ENCODE data around the gene OR2V1. TPM values are rescaled to one million over a fixed set of nuclear protein-coding genes. Genes with fewer than 3 reads are reported as not detected.

The OR2V1 gene
- total and polyA plus RNA-seq, 10 donors, result not detected

DNA sequence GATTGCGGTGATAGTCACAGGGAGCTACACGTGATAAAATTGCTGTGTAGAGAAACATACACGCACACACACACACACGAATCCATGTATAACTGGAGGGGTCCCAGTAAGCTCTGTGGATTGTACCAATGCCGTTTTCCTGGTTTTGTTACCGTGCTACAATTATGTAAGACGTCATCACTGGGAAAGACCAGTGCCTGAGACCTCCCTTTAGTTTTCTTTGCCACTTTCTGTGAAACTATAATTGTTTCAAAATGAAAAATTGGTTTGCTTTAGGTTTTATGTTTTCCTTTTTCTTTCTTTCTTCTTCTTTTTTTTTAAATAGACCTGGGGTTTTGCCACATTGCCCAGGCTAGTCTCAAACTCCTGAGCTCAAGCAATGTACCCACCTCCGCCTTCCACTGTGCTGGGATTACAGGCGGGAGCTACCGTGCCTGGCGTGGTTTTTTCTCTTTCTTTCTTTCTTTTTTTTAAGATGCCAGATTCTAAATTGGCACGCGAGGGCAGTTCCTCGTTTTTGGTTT lies 37.7 kb upstream of the OR2V1 start:
- no peak for TF ChIP-seq POLR2AphosphoS5 (IDR thresholded peaks at IDR 0.05)
- no peak for TF ChIP-seq CTCF (IDR thresholded peaks at IDR 0.05 in 8 of 11, conservative IDR thresholded peaks at IDR 0.05 in 3 of 11)
- TF ChIP-seq POLR2A (IDR thresholded peaks at IDR 0.05), result no peak
- WGBS, 5 donors, result 35 to 41% (median 40%) methylated on average over 14 of the region's 14 CpGs
- H3K27me3 ChIP-seq (replicated peaks in 1 of 7), result peaks cover 0 to 100% (median 50%) of the 10 kb centered on the region in 7 donors

DNA sequence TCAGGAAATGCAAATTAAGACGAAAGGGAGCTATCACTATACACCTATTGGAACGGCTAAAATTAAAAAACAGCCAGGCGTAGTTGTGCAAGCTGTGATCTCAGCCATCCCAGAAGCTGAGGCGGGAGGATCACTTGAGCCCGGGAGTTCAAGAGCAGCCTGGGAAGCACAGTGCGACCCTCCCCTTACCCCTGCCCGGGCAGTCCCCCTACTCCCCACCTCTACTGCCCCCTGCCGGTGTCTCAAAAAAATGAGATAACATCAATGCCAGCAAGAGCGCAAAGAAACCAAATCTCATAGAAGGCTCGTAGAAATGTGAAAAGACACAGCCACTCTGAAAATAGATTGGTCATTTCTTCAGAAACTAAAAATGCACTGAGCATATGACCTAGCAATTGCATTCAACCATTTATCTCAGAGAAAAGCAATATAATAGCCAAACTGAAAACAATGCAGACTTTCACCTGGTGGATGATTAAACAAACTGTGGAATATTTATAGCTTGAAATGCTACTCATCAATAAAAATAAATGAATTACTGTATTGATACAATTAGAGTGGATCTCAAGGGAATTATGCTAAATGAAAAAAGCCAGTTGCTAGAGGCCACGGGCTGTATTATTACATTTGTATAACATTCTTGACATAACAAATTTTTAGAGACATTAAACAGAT lies 37.0 kb upstream of the OR2V1 start:
- H3K9me3 ChIP-seq, result peaks cover 0 to 5% (median 0%) of the 10 kb centered on the region in 8 donors
- DNase-seq, result no peak
- H3K36me3 ChIP-seq, result no peaks in the 10 kb centered on the region
- intact Hi-C loops (cut with DNase I; ENCODE audit: low total_unique reads), result loop anchor here (10.0 kb wide), 1 partner anchor 303 kb away; the partner anchor contains the start of gene ZFP62
- H3K27ac ChIP-seq, result no peak overlapping the region
- WGBS, 5 donors, result 15 to 17% (median 15%) methylated on average over 11 of the region's 11 CpGs
- no peak overlapping the region for H3K4me3 ChIP-seq
- peaks cover 0 to 34% (median 15%) of the 10 kb centered on the region in 6 donors for H3K4me1 ChIP-seq
- TF ChIP-seq CTCF (IDR thresholded peaks at IDR 0.05 in 8 of 11, conservative IDR thresholded peaks at IDR 0.05 in 3 of 11) (peak in 5 of 11 experiments; percentile 8 to 48 (median 20)), POLR2A (IDR thresholded peaks at IDR 0.05) (no peak), POLR2AphosphoS5 (IDR thresholded peaks at IDR 0.05) (no peak)
- peaks cover 0 to 100% (median 50%) of the 10 kb centered on the region in 7 donors for H3K27me3 ChIP-seq (replicated peaks in 1 of 7)

More for the DNA sequence above, 37.7 kb upstream of the OR2V1 start:
- intact Hi-C loops (cut with DNase I; ENCODE audit: low total_unique reads), result loop anchor here (10.0 kb wide), 1 partner anchor 304 kb away; the partner anchor contains the start of gene ZFP62
- H3K4me3 ChIP-seq, result no peak overlapping the region
- peaks cover 0 to 5% (median 0%) of the 10 kb centered on the region in 8 donors for H3K9me3 ChIP-seq
- DNase-seq, result no peak
- H3K36me3 ChIP-seq, result no peaks in the 10 kb centered on the region
- no peak overlapping the region for H3K27ac ChIP-seq
- peaks cover 0 to 41% (median 22%) of the 10 kb centered on the region in 6 donors for H3K4me1 ChIP-seq

- Histone ChIP-seq H3K27me3 (replicated peaks in 1 of 7) (peaks cover 0 to 100% (median 44%) of the 10 kb centered on the region in 7 donors), H3K27ac (no peak overlapping the region), H3K4me3 (no peak overlapping the region), H3K36me3 (no peaks in the 10 kb centered on the region), H3K4me1 (peaks cover 0 to 28% (median 11%) of the 10 kb centered on the region in 6 donors), H3K9me3 (peaks cover 0 to 5% (median 0%) of the 10 kb centered on the region in 8 donors)
- 60 to 67% (median 60%) methylated on average over 6 of the region's 6 CpGs for WGBS, 5 donors
- DNase-seq, result no peak
- TF ChIP-seq POLR2A (IDR thresholded peaks at IDR 0.05) (no peak), CTCF (IDR thresholded peaks at IDR 0.05 in 8 of 11, conservative IDR thresholded peaks at IDR 0.05 in 3 of 11) (no peak), POLR2AphosphoS5 (IDR thresholded peaks at IDR 0.05) (no peak)
- intact Hi-C loops (cut with DNase I; ENCODE audit: low total_unique reads), result loop anchor here (10.0 kb wide), 1 partner anchor 302 kb away; the partner anchor contains the start of gene ZFP62
Measured at GRCh38 chr5:181166812-181167733, 36.1 kb upstream of the OR2V1 start.
